ENCODE results near the gene SMIM33.
"Not testable (repeated sequence)": the region's sequence is repeated elsewhere in the genome, so short reads cannot be mapped to it uniquely, and the experiment has no call there.

Gene SMIM33

DNA sequence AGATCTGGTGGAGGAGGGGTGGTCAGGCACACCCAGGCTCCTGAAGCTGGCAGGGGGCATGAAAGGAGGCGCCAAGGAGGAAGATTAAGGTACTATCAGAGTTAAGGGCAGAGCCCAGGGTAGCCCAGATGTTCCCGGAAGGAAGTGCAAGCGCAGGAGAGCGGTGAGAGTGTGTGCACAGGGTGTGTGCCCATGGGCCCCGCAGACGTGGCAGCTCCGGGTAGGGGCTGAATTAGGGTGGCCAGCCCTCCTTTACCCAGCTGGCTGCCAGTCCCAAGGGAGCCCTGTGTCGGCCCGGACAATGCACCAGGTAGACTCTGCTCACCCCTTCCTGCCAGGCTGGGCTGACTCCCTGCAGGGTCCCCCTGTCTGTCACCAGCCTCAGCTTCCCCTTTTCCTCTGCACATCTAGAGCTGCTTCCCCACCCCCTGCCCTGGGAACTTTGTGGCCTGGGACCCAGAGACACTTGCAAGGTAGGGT lies at the start of gene SMIM33:
SMIM33 (plus strand) TSS at position 184 of the 480 bp plus-strand sequence; CDS start at position 302, 118 bp downstream.
- DNase-seq (ENCODE audit: low read depth in 1 of 2, low spot score in 1 of 2) = no peak

DNA sequence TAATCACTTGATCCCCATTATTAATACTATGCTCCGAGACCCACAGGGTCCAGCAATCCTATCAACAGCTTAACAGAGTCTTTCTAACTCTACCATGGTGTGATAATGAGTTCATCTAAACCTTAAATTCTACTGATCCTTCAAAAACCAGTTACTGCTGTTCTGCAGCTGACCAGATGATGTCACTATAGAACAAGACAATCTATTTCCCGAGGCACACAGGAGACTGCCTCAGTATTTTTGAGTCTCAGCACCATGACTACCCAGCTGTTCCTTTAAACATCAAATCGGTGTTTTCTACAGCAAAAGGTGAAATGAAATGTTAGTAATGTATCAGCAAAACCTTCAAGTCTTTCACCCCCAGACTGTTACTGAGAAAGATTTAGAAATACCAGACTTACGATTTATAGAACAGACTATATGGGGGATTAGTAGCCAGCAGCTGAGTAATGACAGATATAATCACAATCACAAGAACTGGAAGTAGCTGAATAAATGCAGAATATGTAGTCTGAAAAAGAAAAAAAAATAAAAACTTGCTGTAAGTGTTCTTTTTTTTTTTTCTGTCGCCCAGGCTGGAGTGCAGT lies 48.4 kb upstream of the SMIM33 start:
- peak in 1 of 2 donors; percentile 28 for DNase-seq (ENCODE audit: low read depth in 1 of 2, low spot score in 1 of 2)

DNA sequence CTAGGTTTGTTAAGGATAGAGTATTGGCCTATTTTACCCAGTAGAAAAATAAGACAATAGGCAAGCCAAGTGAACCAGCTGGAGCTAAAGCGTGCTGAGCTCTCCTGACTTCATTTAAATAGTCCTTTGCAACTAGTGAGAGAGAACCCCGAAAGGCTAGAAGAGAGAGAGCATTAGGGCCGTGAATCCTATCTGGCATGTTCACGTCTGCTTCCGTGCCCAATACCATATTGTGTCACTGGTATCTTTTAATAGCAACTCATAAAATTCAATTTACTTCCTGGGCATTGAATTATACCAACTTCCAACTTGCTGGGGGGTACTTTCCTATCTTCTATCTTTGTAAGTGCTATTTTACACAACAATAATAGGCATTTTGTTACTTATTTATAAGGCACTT lies 45.3 kb upstream of the SMIM33 start:
- no peak for DNase-seq (ENCODE audit: low read depth in 1 of 2, low spot score in 1 of 2)

DNA sequence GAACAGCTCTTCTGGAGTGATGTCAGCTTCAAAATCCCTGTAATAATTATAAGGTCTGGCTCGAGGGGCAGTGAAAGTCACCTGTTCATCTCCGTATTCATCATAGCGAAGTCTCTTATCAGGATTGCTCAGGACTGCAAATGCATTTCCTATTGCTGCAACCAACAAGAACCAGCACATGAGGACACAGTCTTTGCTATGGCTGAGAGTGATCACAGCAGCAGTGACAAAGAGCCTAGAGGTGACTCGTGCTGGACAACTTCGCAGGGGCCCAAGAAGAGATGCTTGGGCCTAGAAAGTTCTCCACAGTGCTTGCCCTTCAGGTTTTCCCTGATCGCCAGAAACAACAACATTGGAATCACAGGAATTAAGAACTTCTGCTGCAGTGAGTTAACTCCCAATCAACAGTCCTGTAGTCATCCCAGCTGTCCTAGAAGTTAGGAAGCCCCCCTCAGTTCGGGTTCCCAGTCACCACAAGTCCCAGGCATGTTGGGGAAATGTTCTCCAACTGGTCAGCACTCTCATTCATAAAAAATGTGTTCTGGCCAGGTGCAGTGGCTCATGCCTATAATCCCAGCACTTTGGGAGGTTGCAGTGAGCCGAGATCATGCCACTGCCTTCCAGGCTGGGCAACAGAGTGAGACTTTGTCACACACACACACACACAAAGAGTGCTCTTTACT lies 44.5 kb upstream of the SMIM33 start:
- no peak for DNase-seq (ENCODE audit: low read depth in 1 of 2, low spot score in 1 of 2)

DNA sequence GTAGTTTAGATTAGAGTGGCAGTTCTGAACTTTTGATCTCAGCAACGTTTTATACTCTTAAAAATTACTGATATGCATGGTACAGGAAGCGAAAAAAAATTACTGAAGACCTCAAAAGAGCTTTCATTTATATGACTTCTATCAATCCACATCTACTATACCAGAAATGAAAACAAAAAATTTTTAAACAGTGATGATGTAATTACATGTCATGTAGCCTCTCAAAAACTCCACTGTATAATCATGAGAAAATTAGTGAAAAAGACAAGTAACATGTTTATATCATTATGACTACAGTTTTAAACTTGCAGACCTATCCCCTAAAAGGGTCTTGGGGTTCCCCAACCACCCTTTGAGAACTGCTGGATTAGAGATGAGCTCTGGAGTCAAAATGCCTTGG lies 40.8 kb upstream of the SMIM33 start:
- DNase-seq (ENCODE audit: low read depth in 1 of 2, low spot score in 1 of 2) = no peak

DNA sequence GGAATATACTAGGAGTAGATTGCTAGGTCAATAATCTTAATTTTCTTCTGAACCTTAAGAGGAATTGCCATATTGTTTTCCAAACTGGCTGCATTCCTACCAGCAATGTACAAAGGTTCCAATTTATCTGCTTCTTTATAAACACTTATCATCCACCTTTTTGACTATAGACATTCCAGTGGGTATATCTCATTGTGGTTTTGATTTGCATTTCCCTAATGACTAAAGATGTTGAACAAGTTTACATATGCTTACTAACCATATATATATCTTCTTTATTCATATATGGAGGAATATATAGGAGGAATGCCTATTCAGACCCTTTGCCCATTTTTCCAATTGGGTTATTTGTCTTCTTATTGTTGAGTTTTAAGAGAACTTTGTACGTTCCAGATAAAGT lies 39.1 kb upstream of the SMIM33 start:
- no peak for DNase-seq (ENCODE audit: low read depth in 1 of 2, low spot score in 1 of 2)

DNA sequence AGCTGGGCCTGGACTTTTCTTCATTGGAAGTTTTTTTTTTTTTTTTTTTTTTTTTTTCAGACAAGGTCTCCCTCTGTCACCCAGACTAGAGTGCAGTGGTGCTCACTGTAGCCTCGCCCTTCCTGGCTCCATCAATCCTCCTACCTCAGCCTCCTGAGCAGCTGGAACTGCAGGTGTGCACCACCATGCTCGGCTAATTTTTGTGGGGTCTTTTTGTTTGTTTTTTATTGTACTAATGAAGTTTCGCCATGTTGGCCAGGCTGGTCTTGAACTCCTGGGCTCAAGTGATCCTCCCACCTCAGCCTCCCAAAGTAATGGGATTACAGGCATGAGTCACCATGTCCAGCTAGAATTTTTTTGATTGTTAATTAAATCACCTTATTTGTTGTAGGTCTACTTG lies 35.1 kb upstream of the SMIM33 start:
- DNase-seq (ENCODE audit: low read depth in 1 of 2, low spot score in 1 of 2) = no peak

DNA sequence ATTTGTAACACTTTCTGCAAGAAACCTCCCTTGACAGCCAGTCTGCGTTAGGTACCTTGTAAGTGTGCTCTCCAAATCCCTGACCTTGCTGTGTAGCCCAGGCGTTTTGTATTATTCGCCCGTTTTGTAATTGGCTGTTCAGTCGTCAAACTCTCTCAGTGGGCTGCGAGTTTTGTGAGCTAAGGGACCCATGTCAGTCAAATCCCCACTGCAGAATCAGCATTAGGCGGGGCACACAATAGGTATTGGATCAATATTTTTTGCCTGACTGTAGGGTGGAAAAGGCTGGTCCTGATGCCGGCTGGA lies 32.1 kb upstream of the SMIM33 start:
- no peak for DNase-seq (ENCODE audit: low read depth in 1 of 2, low spot score in 1 of 2)

DNA sequence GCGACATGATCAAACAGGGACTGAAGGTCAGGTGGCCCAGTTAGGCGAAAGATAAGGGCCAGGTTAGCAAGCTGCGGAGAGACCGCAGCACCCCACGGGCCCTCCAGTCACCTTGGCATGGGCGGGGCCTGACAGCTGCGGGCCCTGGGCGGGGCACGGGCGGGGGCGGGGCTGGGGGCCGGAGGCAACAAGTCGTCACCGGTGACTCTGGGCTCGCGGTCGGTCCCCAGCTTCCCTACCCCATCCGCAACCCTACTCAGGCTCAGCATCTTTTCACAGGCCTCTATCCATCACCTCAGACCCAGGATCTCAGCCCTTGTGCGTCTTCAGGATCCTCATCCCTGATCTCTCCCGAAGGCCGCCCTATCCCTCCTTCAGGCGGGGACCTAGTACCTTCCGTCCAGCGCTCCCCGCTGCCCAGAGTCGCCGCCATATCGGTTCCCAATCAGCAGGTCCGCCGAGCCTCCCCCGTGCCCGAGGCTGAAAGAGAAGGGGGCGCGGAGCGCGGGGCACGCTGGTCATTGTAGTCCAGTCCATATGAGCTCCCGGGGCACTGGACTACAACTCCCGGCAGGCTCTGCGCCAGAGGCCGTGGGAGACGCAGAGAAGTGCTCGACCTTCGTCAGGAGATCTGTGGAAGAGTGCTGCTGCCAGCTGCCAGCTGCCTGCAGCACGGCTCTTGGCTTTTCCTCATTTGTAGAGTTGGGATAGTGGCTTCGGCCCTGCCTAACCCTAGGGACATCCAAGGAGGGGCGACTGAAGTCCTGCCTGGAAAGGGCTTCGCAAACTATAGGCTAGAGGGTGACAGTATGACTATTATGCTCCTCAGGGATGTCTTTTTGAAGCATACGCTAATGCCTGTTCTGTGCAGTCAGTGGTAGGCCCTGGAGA lies 31.5 kb upstream of the SMIM33 start, which contains the start of gene DNAJC18:
DNAJC18 (minus strand) TSS at position 513 of the 891 bp plus-strand sequence; CDS start at position 433, 80 bp downstream.
- peak; percentile 76 to 81 for DNase-seq (ENCODE audit: low read depth in 1 of 2, low spot score in 1 of 2)

DNA sequence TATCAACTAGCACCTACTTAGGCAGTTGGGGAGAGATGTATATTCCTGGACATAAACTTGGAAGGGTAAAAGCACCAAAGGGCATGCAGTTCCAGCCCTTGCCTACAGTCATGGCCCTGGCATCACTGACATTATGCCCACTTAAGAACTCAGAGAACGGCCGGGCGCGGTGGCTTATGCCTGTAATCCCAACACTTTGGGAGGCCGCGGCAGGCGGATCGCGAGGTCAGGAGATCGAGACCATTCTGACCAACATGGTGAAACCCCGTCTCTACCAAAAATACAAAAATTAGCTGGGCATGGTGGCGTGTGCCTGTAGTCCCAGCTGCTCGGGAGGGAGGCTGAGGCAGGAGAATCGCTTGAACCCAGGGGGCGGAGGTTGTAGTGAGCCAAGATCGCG lies 30.4 kb upstream of the SMIM33 start:
- not testable (repeated sequence) for DNase-seq (ENCODE audit: low read depth in 1 of 2, low spot score in 1 of 2)

DNA sequence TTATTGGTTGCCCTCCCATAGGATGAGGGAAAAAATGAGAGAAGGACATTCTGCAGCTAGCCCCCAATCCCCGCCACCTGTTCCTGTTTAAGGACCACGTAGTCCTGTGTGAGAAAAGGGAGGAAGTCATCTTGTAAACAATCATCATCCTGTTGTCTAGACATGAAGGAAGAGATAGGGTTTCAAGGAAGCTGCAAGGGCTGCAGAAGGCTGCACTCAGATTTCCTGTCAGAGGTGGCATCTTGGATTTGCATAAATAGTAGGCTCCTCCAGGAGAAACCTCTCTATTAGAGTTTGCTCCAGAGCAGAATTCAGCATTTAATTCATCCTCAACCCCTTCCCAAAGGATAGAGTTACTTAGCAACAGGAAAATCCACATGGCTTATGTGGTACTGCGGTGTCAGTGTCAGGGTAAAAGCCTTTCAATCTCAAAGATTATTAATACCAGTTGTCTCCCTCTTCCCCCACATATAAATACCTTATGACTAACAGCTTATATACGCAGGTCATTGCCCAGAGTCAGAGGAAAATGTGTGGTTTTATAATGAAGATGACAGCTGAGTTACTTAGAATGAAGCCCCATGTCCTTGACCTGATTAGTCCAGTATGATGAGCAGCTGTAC lies 26.9 kb upstream of the SMIM33 start:
- DNase-seq (ENCODE audit: low read depth in 1 of 2, low spot score in 1 of 2) = no peak

DNA sequence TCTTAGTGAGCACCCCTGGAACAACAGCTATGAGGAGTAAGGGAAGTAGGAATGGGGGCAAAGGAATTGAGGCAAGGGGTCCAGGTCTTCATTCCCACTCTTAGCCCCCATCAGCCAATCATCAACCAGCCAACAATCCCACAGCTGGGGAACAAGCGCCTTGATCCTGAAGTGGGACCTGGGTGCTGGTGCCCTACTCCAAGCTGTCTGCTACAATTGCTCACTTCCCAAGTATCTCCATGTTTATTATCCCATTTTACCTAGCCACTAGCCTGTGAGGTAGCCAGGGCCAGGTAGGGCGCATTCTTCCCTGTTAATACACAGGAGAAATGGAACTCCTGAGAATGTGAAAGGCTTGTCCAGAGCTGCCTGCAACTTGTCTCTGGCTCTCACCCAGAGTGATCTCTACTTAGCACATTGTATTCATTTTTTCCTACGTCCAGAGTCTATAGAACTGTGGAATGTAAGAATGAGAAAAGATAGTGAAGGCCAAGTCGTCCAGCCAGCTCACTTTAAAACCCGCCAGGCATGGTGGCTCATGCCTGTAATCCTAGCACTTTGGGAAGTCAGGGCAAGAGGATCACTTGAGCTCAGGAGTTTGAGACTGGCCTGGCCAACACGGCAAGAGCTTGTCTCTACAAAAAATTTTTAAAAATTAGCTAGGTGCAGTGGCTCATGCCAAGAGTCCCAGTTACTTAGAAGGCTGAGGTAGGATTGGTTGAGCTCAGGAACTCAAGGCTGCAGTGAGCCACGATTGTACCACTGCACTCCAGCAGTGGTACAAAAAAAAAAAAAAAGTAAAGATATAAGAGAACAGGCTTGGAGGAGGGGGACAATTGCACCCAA lies 25.3 kb upstream of the SMIM33 start:
- no peak for DNase-seq (ENCODE audit: low read depth in 1 of 2, low spot score in 1 of 2)

DNA sequence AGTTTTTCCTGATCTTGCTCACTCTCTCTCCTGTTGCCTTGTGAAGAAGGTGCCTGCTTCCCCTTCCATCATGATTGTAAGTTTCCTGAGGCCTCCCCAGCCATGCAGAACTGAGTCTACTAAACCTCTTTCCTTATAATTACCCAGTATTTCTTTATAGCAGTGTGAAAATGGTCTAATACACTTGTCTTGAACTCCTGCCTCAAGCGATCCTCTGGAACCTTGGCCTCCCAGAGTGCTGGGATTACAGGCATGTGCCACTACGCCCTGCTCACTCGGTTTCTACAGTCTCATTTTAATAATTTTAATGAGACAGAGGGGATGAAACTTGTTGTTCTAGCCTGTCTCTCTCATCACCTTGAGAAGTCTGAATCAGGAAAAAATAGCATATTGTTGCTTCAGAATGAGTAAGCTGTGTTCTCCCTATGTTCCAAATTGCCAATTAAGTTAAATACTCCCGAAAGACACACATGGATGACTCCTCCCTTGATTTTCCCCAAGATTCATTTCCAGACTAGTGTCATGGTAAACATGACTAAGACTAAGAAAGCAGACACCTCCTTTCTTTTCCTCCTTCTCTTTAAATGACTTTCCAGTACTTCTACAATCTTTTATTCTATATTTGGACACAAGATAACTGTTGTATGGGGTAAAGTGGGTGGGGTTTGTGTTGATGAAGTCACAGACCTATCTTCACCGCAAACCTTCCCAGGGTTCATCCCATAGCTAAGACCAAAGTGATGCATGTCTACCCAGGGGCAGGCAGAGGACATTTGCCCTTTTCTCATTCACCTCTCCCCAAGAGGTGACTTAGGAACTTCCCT lies 23.6 kb upstream of the SMIM33 start:
- no peak for DNase-seq (ENCODE audit: low read depth in 1 of 2, low spot score in 1 of 2)

DNA sequence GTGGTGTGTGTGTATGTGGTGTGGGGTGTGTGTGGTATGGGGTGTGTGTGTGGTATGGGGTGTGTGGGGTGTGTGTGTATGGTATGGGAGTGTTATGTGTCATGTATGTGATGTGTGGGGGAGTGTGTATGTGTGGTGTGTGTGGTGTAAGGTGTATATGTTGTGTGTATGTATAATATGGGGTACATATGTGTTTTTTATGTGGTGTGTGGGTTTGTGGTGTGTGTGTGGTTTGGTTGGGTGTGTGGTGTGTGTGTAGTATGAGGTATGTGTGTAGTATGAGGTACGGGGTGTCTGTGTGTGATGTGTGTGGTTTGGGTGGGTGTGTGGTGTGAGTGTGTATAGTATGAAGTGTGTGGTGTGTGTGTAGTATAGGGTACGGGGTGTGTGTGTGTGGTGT lies 19.6 kb upstream of the SMIM33 start:
- no peak for DNase-seq (ENCODE audit: low read depth in 1 of 2, low spot score in 1 of 2)

DNA sequence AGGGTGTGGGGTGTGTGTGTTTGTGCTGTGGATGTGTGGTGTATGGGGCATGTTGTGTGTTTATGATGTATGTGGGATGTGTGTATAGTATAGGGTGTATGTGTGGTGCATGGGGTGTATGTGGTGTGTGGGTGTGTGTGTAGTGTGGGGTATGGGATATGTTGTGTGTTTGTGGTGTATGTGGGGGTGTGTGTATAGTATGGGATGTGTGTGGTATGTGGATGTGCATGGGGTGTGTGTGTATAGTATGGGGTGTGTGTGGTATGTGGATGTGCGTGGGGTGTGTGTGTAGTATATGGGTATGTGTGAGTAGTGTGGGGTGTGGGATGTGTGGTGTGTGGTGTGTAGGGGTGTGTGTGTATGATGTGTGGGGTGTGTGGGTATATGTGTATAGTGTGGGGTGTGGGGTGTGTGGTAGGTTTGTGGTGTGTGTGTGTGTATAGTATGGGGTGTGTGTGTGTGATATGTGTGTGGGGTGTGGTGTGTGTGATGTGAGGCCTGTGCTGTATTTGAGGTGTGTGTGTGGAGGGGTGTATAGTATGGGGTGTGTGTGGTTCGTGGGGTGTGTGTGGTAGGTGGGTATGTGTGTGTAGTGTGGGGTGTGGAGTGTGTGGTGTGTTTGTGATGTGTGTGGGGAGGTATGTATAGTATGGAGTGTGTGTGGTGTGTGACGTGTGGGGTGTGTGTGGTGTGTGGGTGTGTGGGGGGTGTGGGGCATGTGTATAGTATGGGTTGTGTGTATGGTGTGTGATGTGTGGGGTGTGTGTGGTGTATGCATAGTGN lies 18.7 kb upstream of the SMIM33 start:
- no peak for DNase-seq (ENCODE audit: low read depth in 1 of 2, low spot score in 1 of 2)

DNA sequence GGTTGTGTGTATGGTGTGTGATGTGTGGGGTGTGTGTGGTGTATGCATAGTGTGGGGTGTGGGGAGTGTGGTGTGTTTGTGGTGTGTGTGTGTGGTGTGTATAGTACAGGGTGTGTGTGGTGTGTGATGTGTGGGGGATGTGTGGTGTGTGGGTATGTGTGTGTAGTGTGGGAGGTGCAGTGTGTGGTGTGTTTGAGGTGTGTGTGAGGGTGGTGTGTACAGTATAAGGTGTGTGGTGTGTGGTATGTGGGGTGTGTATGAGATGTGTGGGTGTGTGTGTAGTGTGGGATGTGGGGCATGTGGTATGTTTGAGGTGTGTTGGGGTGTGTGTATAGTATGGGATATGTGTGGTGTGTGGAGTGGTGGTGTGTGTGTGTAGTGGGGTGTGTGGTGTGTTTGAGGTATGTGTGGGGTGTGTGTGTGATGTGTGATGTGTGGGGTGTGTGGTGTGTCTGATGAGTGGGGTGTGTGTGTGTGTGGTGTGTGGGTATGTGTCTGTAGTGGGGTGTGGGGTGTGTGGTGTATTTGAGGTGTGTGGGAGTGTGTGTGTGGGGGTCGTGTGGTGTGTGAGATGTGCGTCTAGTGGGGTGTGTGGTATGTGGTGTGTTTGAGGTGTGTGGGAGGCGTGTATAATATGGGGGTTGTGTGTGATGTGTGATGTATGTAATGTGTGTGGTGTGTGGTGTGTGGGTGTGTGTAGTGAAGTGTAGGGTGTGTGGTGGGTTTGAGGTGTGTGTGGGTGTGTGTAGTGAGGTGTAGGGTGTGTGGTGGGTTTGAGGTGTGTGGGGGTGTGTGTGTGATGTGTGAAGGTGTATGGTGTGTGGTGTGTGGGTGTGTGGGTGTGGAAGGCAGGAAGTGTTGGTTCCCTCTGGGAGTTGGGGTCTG lies 16.9 kb upstream of the SMIM33 start:
- DNase-seq (ENCODE audit: low read depth in 1 of 2, low spot score in 1 of 2) = no peak

DNA sequence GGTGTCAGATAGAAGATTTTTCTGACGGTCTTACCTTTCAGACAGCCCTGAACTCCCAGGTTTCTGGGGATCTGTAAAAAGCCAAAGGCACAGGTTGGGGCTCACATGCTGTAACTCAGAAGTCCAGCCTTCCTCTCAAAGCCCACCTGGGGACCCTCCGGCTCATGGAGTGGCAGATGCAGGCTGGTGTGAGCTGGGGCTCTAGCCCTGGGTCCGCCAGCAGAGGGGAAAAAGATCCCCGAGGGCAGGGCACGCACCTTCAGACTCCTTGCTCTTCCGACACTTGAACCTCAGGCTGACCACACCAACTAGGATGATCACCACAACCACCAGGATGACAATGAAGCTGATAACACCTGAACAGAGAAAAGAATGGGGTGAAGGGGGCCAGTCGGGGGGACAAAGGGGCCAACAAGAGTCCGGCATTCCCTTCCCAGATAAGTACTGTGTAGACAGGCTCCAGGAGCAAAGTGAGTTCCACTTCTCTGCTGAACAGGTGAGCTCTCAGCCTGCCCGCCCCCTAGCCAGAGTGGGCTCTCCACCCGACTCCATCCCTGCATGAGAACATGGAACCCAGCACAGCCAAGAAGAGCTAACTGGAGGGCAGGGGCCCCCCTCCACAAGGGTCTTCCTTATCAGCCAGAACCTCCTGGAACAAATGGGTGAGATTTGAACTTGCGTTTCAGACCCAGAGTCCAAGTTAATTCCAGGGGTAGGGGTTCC lies 16.1 kb upstream of the SMIM33 start:
- DNase-seq (ENCODE audit: low read depth in 1 of 2, low spot score in 1 of 2) = no peak
